ENCODE results near the gene SLC43A3.

The SLC43A3 gene

DNA sequence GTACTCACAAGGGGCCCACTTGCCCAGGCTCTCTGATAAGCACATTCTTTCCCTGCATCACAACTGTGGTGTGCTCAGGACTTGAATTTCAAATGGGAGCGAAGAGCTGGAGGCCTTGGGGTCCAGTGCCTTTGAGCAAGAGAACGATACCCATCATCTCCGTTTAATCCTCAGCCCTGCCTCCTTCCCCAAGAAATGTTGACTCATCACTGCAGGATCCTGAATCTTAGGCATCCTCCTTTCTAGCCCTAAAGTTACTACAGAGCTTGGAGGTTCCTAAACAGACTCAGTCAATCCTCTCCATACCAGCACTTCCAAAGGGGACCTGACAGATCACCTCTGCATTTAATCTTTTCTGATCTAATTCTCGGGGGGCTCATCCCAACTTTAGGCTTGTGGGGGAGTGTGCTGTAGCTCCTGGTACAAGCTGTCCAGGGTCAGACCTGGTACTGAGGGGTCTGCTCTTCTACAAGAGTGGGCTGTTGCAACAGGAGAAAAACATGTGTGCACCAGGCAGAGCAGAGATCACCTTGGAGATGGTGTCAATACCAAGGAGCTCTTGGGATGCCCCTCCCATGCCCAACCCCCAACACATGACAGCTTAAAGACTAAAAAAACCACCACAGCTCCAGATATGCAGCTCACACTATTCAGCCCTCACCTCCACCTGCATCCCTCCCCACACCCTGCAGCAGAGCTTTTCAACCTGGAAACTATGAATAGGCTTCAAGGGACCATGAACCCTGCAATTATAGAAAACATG, 32.5 kb downstream of the SLC43A3 start:
- TF ChIP-seq, protein P1, sequence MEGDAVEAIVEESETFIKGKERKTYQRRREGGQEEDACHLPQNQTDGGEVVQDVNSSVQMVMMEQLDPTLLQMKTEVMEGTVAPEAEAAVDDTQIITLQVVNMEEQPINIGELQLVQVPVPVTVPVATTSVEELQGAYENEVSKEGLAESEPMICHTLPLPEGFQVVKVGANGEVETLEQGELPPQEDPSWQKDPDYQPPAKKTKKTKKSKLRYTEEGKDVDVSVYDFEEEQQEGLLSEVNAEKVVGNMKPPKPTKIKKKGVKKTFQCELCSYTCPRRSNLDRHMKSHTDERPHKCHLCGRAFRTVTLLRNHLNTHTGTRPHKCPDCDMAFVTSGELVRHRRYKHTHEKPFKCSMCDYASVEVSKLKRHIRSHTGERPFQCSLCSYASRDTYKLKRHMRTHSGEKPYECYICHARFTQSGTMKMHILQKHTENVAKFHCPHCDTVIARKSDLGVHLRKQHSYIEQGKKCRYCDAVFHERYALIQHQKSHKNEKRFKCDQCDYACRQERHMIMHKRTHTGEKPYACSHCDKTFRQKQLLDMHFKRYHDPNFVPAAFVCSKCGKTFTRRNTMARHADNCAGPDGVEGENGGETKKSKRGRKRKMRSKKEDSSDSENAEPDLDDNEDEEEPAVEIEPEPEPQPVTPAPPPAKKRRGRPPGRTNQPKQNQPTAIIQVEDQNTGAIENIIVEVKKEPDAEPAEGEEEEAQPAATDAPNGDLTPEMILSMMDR (IDR thresholded peaks at IDR 0.05; ENCODE audit: control extremely low read depth, extremely low read depth, low read depth, missing control alignments), result no peak
- no peak for DNase-seq (ENCODE audit: extremely low spot score)
- ChIA-PET CTCF (interaction anchor here (0.9 to 2.0 kb wide), 5 partner anchors 10 to 176 kb away, joined by 3 to 5 read pairs (median 3); no protein-coding TSS in a partner anchor), POLR2A (no interaction called here)

DNA sequence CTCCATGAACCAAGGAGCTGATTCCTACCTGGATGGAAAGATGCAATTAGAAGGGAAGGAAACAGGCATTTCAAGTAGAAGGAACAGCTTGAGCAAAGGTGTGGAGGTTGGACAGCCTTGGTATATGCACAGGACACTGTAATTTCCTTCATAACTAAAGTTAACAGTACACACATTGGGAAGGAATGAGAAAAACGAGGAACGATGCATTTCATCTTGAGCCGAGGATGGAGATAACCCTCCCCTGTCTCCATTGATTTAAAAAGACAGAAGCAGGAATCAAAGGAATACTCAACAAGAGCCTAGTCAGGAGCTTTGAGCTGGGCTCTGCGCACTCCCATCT, 34.2 kb downstream of the SLC43A3 start:
- TF ChIP-seq, protein P1 (IDR thresholded peaks at IDR 0.05; ENCODE audit: control extremely low read depth, extremely low read depth, low read depth, missing control alignments), result no peak
- no peak for DNase-seq (ENCODE audit: extremely low spot score)
- ChIA-PET POLR2A (no interaction called here), CTCF (interaction anchor here (1.1 to 2.0 kb wide), 5 partner anchors 9 to 38 kb away, joined by 3 to 5 read pairs (median 3); no protein-coding TSS in a partner anchor)

DNA sequence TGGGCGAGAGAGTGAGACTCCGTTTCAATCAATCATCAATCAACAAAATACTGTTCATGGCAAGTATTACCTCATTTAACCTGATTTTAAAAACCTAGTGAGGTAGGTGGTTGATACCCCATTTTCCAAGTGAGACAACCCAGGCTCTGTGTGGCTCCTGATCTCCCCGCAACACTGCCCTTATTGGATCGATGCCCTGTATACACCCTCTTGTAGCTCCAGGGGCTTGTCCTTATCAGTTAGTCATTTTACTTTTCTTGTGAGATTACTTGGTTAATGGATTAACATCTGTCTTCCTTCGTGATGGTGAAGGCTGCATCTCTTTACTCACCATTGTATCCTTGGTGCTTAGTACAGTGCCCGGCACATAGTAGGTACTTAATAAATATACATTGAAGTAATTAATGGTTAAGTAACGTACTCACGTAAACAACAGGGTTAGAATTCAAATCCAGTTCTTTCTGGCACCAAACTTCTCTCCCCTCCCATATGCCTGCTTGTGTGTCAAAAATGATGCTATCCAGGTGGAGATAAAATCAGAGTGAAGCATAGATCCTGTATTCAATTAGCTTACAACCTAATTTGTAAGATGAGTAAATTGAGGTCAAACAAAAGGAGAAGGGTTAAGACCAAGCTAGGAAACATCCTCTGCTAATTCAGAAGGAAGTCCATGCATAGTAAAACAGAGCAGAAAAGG, 34.7 kb downstream of the SLC43A3 start:
- ChIA-PET CTCF (interaction anchor here (1.1 to 2.0 kb wide), 6 partner anchors 8 to 38 kb away, joined by 3 to 5 read pairs (median 3); no protein-coding TSS in a partner anchor), POLR2A (no interaction called here)
- DNase-seq (ENCODE audit: extremely low spot score), result no peak
- TF ChIP-seq, protein P1 (IDR thresholded peaks at IDR 0.05; ENCODE audit: control extremely low read depth, extremely low read depth, low read depth, missing control alignments), result no peak

DNA sequence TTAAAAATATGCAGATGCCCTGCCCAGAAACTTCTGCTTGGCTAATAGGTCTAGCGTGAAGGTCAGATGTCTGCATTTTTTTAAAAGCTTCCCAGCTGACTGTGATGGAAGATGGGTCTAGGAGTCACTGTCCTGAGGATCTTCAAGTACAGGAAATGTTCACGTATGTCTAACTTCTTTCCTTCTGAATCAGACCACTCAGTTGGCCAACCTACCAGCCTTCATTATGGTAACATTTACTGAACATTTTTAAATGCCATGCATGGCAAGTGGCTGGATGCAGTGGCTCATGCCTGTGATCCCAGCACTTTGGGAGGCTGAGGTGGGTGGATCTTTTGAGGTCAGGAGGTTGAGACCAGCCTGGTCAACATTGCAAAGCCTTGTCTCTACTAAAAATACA, 35.4 kb downstream of the SLC43A3 start:
- DNase-seq (ENCODE audit: extremely low spot score), result no peak

DNA sequence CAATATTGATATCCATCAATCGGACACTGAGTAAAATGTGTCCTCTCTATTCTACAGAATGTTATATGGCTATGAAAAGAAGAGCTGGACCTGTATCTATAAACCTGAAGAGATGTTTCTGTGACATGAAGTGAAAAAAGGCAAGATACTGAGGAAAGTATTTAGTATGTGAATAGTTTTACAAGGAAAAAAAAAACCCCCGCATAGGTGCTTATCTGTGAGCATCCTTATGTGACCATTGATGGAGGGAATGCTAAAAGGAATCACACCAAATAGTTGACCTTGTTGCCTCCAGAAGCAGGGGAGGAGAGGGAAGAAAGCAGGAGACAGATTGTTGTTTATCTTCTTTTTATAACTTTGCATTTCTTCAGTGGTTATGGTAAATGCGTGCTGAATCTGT, 35.8 kb downstream of the SLC43A3 start:
- TF ChIP-seq, protein P1 (IDR thresholded peaks at IDR 0.05; ENCODE audit: control extremely low read depth, extremely low read depth, low read depth, missing control alignments), result no peak

More for the DNA sequence above, 35.4 kb downstream of the SLC43A3 start:
- ChIA-PET CTCF (interaction anchor here (1.0 to 1.2 kb wide), 2 partner anchors 9 to 250 kb away, joined by 3 read pairs; no protein-coding TSS in a partner anchor), POLR2A (no interaction called here)
- TF ChIP-seq, protein P1 (IDR thresholded peaks at IDR 0.05; ENCODE audit: control extremely low read depth, extremely low read depth, low read depth, missing control alignments), result no peak

DNA sequence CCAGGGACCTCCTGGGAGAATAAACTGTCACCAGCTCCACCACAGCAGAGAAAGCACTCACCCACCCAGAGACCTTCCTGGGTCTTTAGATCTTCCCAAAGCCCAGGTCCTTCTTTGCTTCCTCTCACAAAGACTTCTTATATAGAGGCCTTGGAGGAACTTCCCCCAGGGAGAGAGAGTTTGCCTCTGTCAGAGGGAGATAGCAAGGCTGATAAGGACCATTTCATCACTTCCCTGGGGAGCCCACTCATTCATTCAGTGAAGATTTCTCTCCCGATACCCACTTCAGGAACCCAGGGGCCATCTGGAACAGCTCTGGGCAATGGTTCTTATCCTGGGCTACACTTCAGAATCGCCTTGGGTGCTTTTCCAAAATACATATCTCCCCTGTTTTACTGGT, 36.4 kb downstream of the SLC43A3 start, which contains the start of gene PRG2:
Gene PRG2, minus strand, starts transcription at position 116 of the 400 bp plus-strand sequence. CDS start 706 bp downstream, outside the sequence.
- TF ChIP-seq, protein P1 (IDR thresholded peaks at IDR 0.05; ENCODE audit: control extremely low read depth, extremely low read depth, low read depth, missing control alignments), result no peak
- DNase-seq (ENCODE audit: extremely low spot score), result no peak
- CTCF ChIA-PET, result interaction anchor here (1.0 to 1.6 kb wide), 3 partner anchors 19 to 254 kb away, joined by 3 to 4 read pairs (median 3); no protein-coding TSS in a partner anchor
- POLR2A ChIA-PET, result no interaction called here

More for the DNA sequence above, 35.8 kb downstream of the SLC43A3 start:
- DNase-seq (ENCODE audit: extremely low spot score), result no peak
- CTCF ChIA-PET, result interaction anchor here (1.0 to 1.2 kb wide), 3 partner anchors 9 to 253 kb away, joined by 3 read pairs; no protein-coding TSS in a partner anchor
- POLR2A ChIA-PET, result no interaction called here

Measured in GM10248 (cell line).